ENCODE results near the gene ARPC4.

- TF ChIP-seq CTCF (IDR thresholded peaks at IDR 0.05; ENCODE audit: low read length) (no peak), EZH2 (optimal IDR thresholded peaks at IDR 0.05; ENCODE audit: low read depth, low read length) (no peak)
Observed at GRCh38 chr3:9797196-9797945, 4.5 kb downstream of the ARPC4 start.

Measured in MM.1S (cell line).